ENCODE measurements around the gene ARMC7.

DNA sequence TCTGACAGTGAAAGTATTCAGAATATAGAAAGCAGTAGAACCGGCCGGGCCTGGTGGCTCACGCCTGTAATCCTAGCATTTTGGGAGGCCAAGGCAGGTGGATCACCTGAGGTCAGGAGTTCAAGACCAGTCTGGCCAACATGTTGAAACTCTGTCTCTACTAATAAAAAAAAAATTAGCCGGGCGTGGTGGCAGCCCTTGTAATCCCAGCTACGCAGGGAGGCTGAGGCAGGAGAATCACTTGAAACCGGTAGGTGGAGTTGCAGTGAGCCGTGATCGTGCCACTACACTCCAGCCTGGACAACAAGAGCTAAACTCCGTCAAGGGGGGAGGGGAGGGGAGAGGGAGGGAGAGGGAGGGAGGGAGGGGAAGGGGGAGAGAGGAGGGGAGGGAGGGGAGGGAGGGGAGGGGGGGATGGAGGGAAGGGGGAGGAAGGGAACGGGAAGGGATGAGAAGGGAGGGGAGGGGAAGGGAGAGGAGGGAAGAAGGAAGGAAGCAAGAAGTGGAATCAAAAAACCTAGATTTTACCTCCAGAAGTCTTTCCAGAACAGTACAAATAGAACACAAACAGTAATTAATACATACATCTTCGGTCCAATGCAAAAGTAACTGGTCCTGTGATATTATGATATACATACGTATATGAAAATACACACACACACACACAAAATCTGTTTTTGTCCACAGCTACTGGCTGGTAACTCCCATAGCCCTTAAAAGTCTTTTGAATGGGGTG, 32.6 kb downstream of the ARMC7 start:
- TF ChIP-seq CTCF (IDR thresholded peaks at IDR 0.05) (no peak), EZH2 (IDR thresholded peaks at IDR 0.05; ENCODE audit: borderline replicate concordance, insufficient read depth, low read depth, low read length, poor library complexity, severe bottlenecking) (no peak)

Measured in B cell (primary cell).